ENCODE measurements around the gene PTK6. TPM values are rescaled to one million over a fixed set of nuclear protein-coding genes. Genes with fewer than 3 reads are reported as not detected.

PTK6 gene
- polyA plus RNA-seq, 2 of the 4 experiments (the other 2 are of a cell fraction): 1.2 to 2.0 TPM

DNA sequence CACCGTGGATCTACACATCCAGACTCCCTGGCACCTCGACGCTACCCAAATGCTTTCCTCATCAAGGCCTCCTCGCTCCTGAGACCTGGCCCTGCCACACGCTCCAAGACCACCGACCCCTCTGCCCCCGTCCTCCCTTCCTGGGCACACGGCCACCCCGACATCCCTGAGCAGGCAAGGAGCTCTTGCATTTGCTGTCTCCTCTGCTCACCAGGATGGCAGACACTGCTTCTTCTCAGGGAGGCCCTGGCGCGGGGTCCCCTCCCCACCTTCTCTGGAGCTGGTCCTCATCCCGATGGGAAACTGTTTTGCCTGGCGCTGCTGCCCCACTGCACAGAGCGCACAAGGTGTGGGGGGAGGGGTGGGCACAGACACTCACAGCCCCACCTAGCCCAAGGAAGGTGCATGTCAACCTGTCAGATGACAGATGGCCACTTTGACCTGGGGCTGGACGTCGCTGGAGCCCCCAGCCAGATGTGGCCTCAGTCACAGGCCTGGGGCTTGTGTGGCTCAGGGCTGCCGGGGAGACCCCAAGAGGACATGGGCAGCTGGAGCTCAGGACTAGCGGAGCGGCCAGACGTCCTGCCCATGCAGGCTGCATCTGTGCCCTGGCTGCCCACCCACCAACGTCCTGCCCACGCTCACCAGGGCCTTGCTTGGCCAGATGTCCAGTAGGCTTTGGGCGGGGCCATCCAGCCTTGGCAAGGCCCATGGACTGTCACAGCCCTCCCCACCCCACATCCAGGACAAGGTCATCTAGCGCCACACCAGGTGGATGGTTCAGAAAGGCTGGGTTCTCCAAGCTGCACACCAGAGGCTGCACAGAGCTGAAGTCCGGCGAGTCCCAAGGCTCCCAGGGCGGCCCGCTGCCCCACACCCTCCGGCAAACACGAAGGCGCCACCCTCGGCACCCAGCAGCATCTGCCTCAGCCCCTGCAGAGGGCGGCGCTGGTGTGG is 58.6 kb downstream of the PTK6 start:
- DNase-seq (ENCODE audit: low read depth in 1 of 2, low spot score in 1 of 2) (no peak), ATAC-seq (no peak), FAIRE-seq (no peak)
- ChIA-PET POLR2A (no interaction called here), CTCF (interaction anchor here (2.0 kb wide), 1 partner anchor 18 kb away, joined by 11 read pairs; no protein-coding TSS in a partner anchor)
- Histone ChIP-seq H3K4me2 (no peak overlapping the region), H3K27ac (no peak overlapping the region), H3K9me3 (no peaks in the 10 kb centered on the region), H3K4me3 (no peak overlapping the region), H3K4me1 (peaks cover 14% of the 10 kb centered on the region; the same call in 2 of the 3 replicates)
- TF ChIP-seq, protein P1, sequence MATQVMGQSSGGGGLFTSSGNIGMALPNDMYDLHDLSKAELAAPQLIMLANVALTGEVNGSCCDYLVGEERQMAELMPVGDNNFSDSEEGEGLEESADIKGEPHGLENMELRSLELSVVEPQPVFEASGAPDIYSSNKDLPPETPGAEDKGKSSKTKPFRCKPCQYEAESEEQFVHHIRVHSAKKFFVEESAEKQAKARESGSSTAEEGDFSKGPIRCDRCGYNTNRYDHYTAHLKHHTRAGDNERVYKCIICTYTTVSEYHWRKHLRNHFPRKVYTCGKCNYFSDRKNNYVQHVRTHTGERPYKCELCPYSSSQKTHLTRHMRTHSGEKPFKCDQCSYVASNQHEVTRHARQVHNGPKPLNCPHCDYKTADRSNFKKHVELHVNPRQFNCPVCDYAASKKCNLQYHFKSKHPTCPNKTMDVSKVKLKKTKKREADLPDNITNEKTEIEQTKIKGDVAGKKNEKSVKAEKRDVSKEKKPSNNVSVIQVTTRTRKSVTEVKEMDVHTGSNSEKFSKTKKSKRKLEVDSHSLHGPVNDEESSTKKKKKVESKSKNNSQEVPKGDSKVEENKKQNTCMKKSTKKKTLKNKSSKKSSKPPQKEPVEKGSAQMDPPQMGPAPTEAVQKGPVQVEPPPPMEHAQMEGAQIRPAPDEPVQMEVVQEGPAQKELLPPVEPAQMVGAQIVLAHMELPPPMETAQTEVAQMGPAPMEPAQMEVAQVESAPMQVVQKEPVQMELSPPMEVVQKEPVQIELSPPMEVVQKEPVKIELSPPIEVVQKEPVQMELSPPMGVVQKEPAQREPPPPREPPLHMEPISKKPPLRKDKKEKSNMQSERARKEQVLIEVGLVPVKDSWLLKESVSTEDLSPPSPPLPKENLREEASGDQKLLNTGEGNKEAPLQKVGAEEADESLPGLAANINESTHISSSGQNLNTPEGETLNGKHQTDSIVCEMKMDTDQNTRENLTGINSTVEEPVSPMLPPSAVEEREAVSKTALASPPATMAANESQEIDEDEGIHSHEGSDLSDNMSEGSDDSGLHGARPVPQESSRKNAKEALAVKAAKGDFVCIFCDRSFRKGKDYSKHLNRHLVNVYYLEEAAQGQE (IDR thresholded peaks at IDR 0.05): no peak
- TF ChIP-seq, protein P2, sequence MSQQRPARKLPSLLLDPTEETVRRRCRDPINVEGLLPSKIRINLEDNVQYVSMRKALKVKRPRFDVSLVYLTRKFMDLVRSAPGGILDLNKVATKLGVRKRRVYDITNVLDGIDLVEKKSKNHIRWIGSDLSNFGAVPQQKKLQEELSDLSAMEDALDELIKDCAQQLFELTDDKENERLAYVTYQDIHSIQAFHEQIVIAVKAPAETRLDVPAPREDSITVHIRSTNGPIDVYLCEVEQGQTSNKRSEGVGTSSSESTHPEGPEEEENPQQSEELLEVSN (IDR thresholded peaks at IDR 0.05; ENCODE audit: borderline replicate concordance, low read depth): no peak
- TF ChIP-seq FOSB (CRISPR knock-in tag; IDR thresholded peaks at IDR 0.05) (no peak), ZNF302 (CRISPR knock-in tag; IDR thresholded peaks at IDR 0.05) (no peak), HOXA7 (CRISPR knock-in tag; IDR thresholded peaks at IDR 0.05) (no peak), KDM5A (IDR thresholded peaks at IDR 0.05) (no peak), RFX5 (IDR thresholded peaks at IDR 0.05) (no peak), FOSL2 (IDR thresholded peaks at IDR 0.05) (no peak), FOSL2 (CRISPR knock-in tag; IDR thresholded peaks at IDR 0.05) (no peak), CHD4 (IDR thresholded peaks at IDR 0.05; ENCODE audit: borderline replicate concordance) (no peak), ESRRA (IDR thresholded peaks at IDR 0.05; ENCODE audit: borderline replicate concordance, low read length) (no peak), CHD2 (IDR thresholded peaks at IDR 0.05; ENCODE audit: low read length, partially characterized antibody) (no peak), NR3C1 (IDR thresholded peaks at IDR 0.05) (no peak), EHMT2 (IDR thresholded peaks at IDR 0.05; ENCODE audit: low read depth) (no peak), BHLHE40 (IDR thresholded peaks at IDR 0.05; ENCODE audit: low read depth, low read length) (no peak), POLR2A (IDR thresholded peaks at IDR 0.05; ENCODE audit: low read length) (no peak), JUN (IDR thresholded peaks at IDR 0.05) (no peak), MAFK (IDR thresholded peaks at IDR 0.05; ENCODE audit: partially characterized antibody) (no peak)
- TF ChIP-seq, protein P3, sequence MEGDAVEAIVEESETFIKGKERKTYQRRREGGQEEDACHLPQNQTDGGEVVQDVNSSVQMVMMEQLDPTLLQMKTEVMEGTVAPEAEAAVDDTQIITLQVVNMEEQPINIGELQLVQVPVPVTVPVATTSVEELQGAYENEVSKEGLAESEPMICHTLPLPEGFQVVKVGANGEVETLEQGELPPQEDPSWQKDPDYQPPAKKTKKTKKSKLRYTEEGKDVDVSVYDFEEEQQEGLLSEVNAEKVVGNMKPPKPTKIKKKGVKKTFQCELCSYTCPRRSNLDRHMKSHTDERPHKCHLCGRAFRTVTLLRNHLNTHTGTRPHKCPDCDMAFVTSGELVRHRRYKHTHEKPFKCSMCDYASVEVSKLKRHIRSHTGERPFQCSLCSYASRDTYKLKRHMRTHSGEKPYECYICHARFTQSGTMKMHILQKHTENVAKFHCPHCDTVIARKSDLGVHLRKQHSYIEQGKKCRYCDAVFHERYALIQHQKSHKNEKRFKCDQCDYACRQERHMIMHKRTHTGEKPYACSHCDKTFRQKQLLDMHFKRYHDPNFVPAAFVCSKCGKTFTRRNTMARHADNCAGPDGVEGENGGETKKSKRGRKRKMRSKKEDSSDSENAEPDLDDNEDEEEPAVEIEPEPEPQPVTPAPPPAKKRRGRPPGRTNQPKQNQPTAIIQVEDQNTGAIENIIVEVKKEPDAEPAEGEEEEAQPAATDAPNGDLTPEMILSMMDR (IDR thresholded peaks at IDR 0.05): no peak
- TF ChIP-seq, protein P4, sequence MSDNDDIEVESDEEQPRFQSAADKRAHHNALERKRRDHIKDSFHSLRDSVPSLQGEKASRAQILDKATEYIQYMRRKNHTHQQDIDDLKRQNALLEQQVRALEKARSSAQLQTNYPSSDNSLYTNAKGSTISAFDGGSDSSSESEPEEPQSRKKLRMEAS (IDR thresholded peaks at IDR 0.05): no peak
- 70% methylated on average over 20 of the region's 34 CpGs for WGBS (ENCODE audit: missing lambda C conversion rate)

Other genes with a start within 250 kb of the PTK6 start
- gene COL20A1, start 244.2 kb downstream of the PTK6 start, polyA plus RNA-seq (2011; rRNA removed): 0.21 and 0.29 TPM in 2 replicates
- 0.91 to 0.93 TPM (median 0.92 TPM) in 3 replicates for gene COL20A1, start 244.2 kb downstream of the PTK6 start, polyA plus RNA-seq (2017; fragmentation: RNase III; extraction: RNeasy Plus Mini Kit Qiagen cat#74134 plus additional on column Dnase treatment)
- 0.03 and 0.09 TPM in 2 replicates for gene CHRNA4, start 176.0 kb downstream of the PTK6 start, polyA plus RNA-seq (2011; rRNA removed)
- gene CHRNA4, start 176.0 kb downstream of the PTK6 start, polyA plus RNA-seq (2017; fragmentation: RNase III; extraction: RNeasy Plus Mini Kit Qiagen cat#74134 plus additional on column Dnase treatment): 0.08 to 0.23 TPM (median 0.21 TPM) in 3 replicates
- gene KCNQ2, start 64.7 kb downstream of the PTK6 start, polyA plus RNA-seq (2011; rRNA removed): 0.14 and 0.32 TPM in 2 replicates
- gene KCNQ2, start 64.7 kb downstream of the PTK6 start, polyA plus RNA-seq (2017; fragmentation: RNase III; extraction: RNeasy Plus Mini Kit Qiagen cat#74134 plus additional on column Dnase treatment): 0.15 to 0.38 TPM (median 0.36 TPM) in 3 replicates
- gene EEF1A2, start 38.3 kb downstream of the PTK6 start, polyA plus RNA-seq (2011; rRNA removed): 16.3 and 17.4 TPM in 2 replicates
- 128 to 141 TPM (median 129 TPM) in 3 replicates for gene EEF1A2, start 38.3 kb downstream of the PTK6 start, polyA plus RNA-seq (2017; fragmentation: RNase III; extraction: RNeasy Plus Mini Kit Qiagen cat#74134 plus additional on column Dnase treatment)
- 4.6 and 7.7 TPM in 2 replicates for gene PPDPF, start 16.6 kb downstream of the PTK6 start, polyA plus RNA-seq (2011; rRNA removed)
- 217 to 227 TPM (median 224 TPM) in 3 replicates for gene PPDPF, start 16.6 kb downstream of the PTK6 start, polyA plus RNA-seq (2017; fragmentation: RNase III; extraction: RNeasy Plus Mini Kit Qiagen cat#74134 plus additional on column Dnase treatment)
- not detected in 2 replicates for gene SRMS, start 10.4 kb upstream of the PTK6 start, polyA plus RNA-seq (2011; rRNA removed)
- not detected in 3 replicates for gene SRMS, start 10.4 kb upstream of the PTK6 start, polyA plus RNA-seq (2017; fragmentation: RNase III; extraction: RNeasy Plus Mini Kit Qiagen cat#74134 plus additional on column Dnase treatment)
- 0.09 and 0.18 TPM in 2 replicates for gene FNDC11, start 16.8 kb upstream of the PTK6 start, polyA plus RNA-seq (2011; rRNA removed)
- 0.10 to 0.16 TPM (median 0.14 TPM) in 3 replicates for gene FNDC11, start 16.8 kb upstream of the PTK6 start, polyA plus RNA-seq (2017; fragmentation: RNase III; extraction: RNeasy Plus Mini Kit Qiagen cat#74134 plus additional on column Dnase treatment)
- 3.2 and 4.9 TPM in 2 replicates for gene HELZ2, start 36.9 kb upstream of the PTK6 start, polyA plus RNA-seq (2011; rRNA removed)
- gene HELZ2, start 36.9 kb upstream of the PTK6 start, polyA plus RNA-seq (2017; fragmentation: RNase III; extraction: RNeasy Plus Mini Kit Qiagen cat#74134 plus additional on column Dnase treatment): 4.5 to 5.0 TPM (median 4.8 TPM) in 3 replicates
- 6.6 and 6.8 TPM in 2 replicates for gene GMEB2, start 89.7 kb upstream of the PTK6 start, polyA plus RNA-seq (2011; rRNA removed)
- gene GMEB2, start 89.7 kb upstream of the PTK6 start, polyA plus RNA-seq (2017; fragmentation: RNase III; extraction: RNeasy Plus Mini Kit Qiagen cat#74134 plus additional on column Dnase treatment): 6.4 to 7.0 TPM (median 6.5 TPM) in 3 replicates
- gene STMN3, start 116.0 kb upstream of the PTK6 start, polyA plus RNA-seq (2011; rRNA removed): 2.5 and 2.8 TPM in 2 replicates
- gene STMN3, start 116.0 kb upstream of the PTK6 start, polyA plus RNA-seq (2017; fragmentation: RNase III; extraction: RNeasy Plus Mini Kit Qiagen cat#74134 plus additional on column Dnase treatment): 3.2 to 5.0 TPM (median 3.8 TPM) in 3 replicates
- 12.6 and 13.5 TPM in 2 replicates for gene RTEL1, start 120.9 kb upstream of the PTK6 start, polyA plus RNA-seq (2011; rRNA removed)
- gene RTEL1, start 120.9 kb upstream of the PTK6 start, polyA plus RNA-seq (2017; fragmentation: RNase III; extraction: RNeasy Plus Mini Kit Qiagen cat#74134 plus additional on column Dnase treatment): 10.7 to 11.6 TPM (median 11.3 TPM) in 3 replicates
- 0.20 and 0.22 TPM in 2 replicates for gene TNFRSF6B, start 159.3 kb upstream of the PTK6 start, polyA plus RNA-seq (2011; rRNA removed)
- gene TNFRSF6B, start 159.3 kb upstream of the PTK6 start, polyA plus RNA-seq (2017; fragmentation: RNase III; extraction: RNeasy Plus Mini Kit Qiagen cat#74134 plus additional on column Dnase treatment): 0.63 to 0.69 TPM (median 0.66 TPM) in 3 replicates
- gene ARFRP1, start 170.6 kb upstream of the PTK6 start, polyA plus RNA-seq (2011; rRNA removed): 14.1 and 25.1 TPM in 2 replicates
- gene ARFRP1, start 170.6 kb upstream of the PTK6 start, polyA plus RNA-seq (2017; fragmentation: RNase III; extraction: RNeasy Plus Mini Kit Qiagen cat#74134 plus additional on column Dnase treatment): 29.7 to 33.2 TPM (median 31.1 TPM) in 3 replicates
- 9.2 and 9.5 TPM in 2 replicates for gene ZGPAT, start 170.7 kb upstream of the PTK6 start, polyA plus RNA-seq (2011; rRNA removed)
- 22.6 to 25.6 TPM (median 23.9 TPM) in 3 replicates for gene ZGPAT, start 170.7 kb upstream of the PTK6 start, polyA plus RNA-seq (2017; fragmentation: RNase III; extraction: RNeasy Plus Mini Kit Qiagen cat#74134 plus additional on column Dnase treatment)
- 2.5 and 2.8 TPM in 2 replicates for gene LIME1, start 199.3 kb upstream of the PTK6 start, polyA plus RNA-seq (2011; rRNA removed)
- 5.9 to 7.2 TPM (median 6.5 TPM) in 3 replicates for gene LIME1, start 199.3 kb upstream of the PTK6 start, polyA plus RNA-seq (2017; fragmentation: RNase III; extraction: RNeasy Plus Mini Kit Qiagen cat#74134 plus additional on column Dnase treatment)
- gene SLC2A4RG, start 202.4 kb upstream of the PTK6 start, polyA plus RNA-seq (2011; rRNA removed): 22.5 and 28.1 TPM in 2 replicates
- 59.6 to 64.7 TPM (median 64.6 TPM) in 3 replicates for gene SLC2A4RG, start 202.4 kb upstream of the PTK6 start, polyA plus RNA-seq (2017; fragmentation: RNase III; extraction: RNeasy Plus Mini Kit Qiagen cat#74134 plus additional on column Dnase treatment)

Measured in A549 (cell line).